HL-60 (cell line): ENCODE results near the gene FGR.

ENCODE experiments used
- REST ChIP-seq: IDR thresholded peaks from 2 replicates; pipeline ENCODE4 v1.6.1; 2012; ENCODE audit warnings: low read depth; ENCODE audit not compliant: insufficient replicate concordance
- TF ChIP-seq, protein P1 (sequence below): IDR thresholded peaks from one replicate; pipeline ENCODE4 v1.5.1; 2011; ENCODE audit warnings: low read length, control low read depth, inconsistent platforms; ENCODE audit not compliant: insufficient read depth

GRCh38 chr1:27624467-27625178, 10.4 kb downstream of the FGR start:
- TF ChIP-seq, protein P1, sequence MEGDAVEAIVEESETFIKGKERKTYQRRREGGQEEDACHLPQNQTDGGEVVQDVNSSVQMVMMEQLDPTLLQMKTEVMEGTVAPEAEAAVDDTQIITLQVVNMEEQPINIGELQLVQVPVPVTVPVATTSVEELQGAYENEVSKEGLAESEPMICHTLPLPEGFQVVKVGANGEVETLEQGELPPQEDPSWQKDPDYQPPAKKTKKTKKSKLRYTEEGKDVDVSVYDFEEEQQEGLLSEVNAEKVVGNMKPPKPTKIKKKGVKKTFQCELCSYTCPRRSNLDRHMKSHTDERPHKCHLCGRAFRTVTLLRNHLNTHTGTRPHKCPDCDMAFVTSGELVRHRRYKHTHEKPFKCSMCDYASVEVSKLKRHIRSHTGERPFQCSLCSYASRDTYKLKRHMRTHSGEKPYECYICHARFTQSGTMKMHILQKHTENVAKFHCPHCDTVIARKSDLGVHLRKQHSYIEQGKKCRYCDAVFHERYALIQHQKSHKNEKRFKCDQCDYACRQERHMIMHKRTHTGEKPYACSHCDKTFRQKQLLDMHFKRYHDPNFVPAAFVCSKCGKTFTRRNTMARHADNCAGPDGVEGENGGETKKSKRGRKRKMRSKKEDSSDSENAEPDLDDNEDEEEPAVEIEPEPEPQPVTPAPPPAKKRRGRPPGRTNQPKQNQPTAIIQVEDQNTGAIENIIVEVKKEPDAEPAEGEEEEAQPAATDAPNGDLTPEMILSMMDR, result no peak
- TF ChIP-seq REST, result no peak
